H1 (cell line): Measurements from ENCODE around the gene IRF7. TPM values are rescaled to one million over a fixed set of nuclear protein-coding genes. Genes with fewer than 3 reads are reported as not detected.

ENCODE experiments used
- BRCA1 ChIP-seq: IDR thresholded peaks from 2 replicates; pipeline ENCODE4 v1.6.1; 2012; ENCODE audit warnings: low read depth, low read length, improper control_type of control experiment
- CBX8 ChIP-seq: fragments of 300-800, 300-1000 bp; sonication (generic); IDR thresholded peaks from 2 replicates; pipeline ENCODE4 v1.7.1; 2016; ENCODE audit warnings: low read depth, low read length, borderline replicate concordance
- CHD1 ChIP-seq: IDR thresholded peaks from 2 replicates; pipeline ENCODE4 v1.6.1; 2012; ENCODE audit warnings: low read depth, low read length, improper control_type of control experiment
- EGR1 ChIP-seq: IDR thresholded peaks from 2 replicates; pipeline ENCODE4 v1.6.1; 2011; ENCODE audit warnings: low read depth, low read length, borderline replicate concordance
- FOSL1 ChIP-seq: IDR thresholded peaks from 2 replicates; pipeline ENCODE4 v1.6.1; 2011; ENCODE audit warnings: mild to moderate bottlenecking, low read depth, low read length, moderate library complexity; ENCODE audit not compliant: insufficient read depth
- JUND ChIP-seq: IDR thresholded peaks from 2 replicates; pipeline ENCODE4 v1.6.1; 2011; ENCODE audit warnings: mild to moderate bottlenecking, improper control_type of control experiment, low read length
- MAFK ChIP-seq: IDR thresholded peaks from 2 replicates; pipeline ENCODE4 v1.6.1; 2012; ENCODE audit warnings: low read depth, mild to moderate bottlenecking, improper control_type of control experiment, low read length
- RNF2 ChIP-seq: fragments of 200-900, 300-1000 bp; sonication (generic); IDR thresholded peaks from 2 replicates; pipeline ENCODE4 v1.7.1; 2016; ENCODE audit warnings: borderline replicate concordance, low read depth, mild to moderate bottlenecking, antibody characterized with exemption, low read length; ENCODE audit not compliant: poor library complexity, severe bottlenecking; ENCODE audit errors: missing control alignments
- SIN3A ChIP-seq, 2 experiments: IDR thresholded peaks in 1 of 2; conservative IDR thresholded peaks in 1 of 2; 2 replicates each; pipeline ENCODE4 v1.6.1; 2011 to 2012; ENCODE audit warnings: low read length in 2 of 2, improper control_type of control experiment in 1 of 2, low read depth in 1 of 2, mild to moderate bottlenecking in 1 of 2
- SIX5 ChIP-seq: IDR thresholded peaks from 2 replicates; pipeline ENCODE4 v1.6.1; 2011; ENCODE audit warnings: mild to moderate bottlenecking, low read depth, low read length
- TBP ChIP-seq: IDR thresholded peaks from 2 replicates; pipeline ENCODE4 v1.6.1; 2011; ENCODE audit warnings: low read depth, low read length, improper control_type of control experiment
- polyA plus RNA-seq, 7 experiments: library from polyadenylated mRNA; depleted of rRNA in 3 of 7; stranded (reverse) in 5 of 7; unstranded in 2 of 7; fragments of >200 nt in 5 of 7; fragments of 200-250 nt in 2 of 7; gene quantifications; 1 replicate in 5 of 7; 2 replicates in 1 of 7; 4 replicates in 1 of 7; pipeline versions ENCODE4 v1.2.1 to v1.2.3, GENCODE V29; 2011 to 2013; ENCODE audit warnings: missing spikeins in 2 of 7, mixed read lengths in 2 of 7
- total RNA-seq: library from RNA; stranded (reverse); fragmentation: NEBNext Ultra II Directional; extraction: Animal tissue kit (Norgen Biotek cat#: 25700); gene quantifications from 2 replicates; pipeline ENCODE4 v1.2.1, GENCODE V29; 2021

Gene IRF7
- total and polyA plus RNA-seq, 2 of the 8 experiments (the other 6 are each of a cell fraction or from before 2014, with no cell fraction given): 9.1 to 9.6 TPM

DNA sequence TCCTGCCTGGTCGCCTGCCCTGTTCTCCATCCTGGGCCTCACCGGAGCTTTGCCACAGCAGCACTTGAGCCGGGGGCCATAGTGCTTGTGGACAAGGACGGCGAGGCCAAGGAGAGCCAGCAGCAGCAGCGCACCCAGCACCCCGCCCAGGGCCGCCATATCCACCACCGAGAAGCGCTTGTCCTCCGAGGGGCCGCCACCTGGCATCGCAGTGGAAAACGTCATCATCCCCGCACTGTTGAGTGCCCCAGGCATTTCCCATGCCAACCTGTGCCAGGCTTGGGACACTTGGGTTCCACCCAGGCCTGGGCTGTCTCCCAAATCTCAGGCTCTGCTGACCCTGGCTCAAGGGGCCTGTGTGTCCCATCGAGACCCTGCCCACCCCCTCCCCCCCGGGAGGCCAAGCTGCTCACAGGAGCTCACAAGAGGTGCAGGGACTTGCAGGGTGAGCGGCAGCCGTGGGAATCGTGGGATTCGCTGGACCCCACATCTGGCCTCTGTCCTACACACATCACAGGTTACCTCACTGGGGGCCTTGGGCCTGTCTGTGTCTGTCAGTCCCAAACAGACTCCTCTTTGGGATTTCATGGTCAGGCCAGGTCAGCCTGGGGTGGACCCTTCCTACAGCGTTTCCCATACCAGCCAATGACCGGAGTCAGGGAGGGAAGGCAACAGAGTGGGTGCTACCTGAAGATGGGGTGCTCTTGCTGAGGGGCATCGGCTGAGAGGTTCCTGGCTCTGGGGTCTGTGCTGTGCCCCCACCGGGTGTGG is 2.3 kb upstream of the IRF7 start (continued):
- TF ChIP-seq CHD1 (no peak), TBP (no peak), CBX8 (no peak), RNF2 (no peak), MAFK (no peak), EGR1 (no peak), SIX5 (no peak), BRCA1 (no peak), SIN3A (conservative IDR thresholded peaks at IDR 0.05 in 1 of 2, IDR thresholded peaks at IDR 0.05 in 1 of 2; ENCODE audit: low read depth in 1 of 2, low read length in 2 of 2) (no peak), FOSL1 (no peak), JUND (no peak)
- TF ChIP-seq, all 59 proteins: peak for 0
